Subcutaneous adipose tissue (tissue), 4 donors: ENCODE data around the gene ZNF775. TPM values are rescaled to one million over a fixed set of nuclear protein-coding genes. Genes with fewer than 3 reads are reported as not detected.

Experiments used
- CTCF ChIP-seq: fragments of 450-650 bp; IDR thresholded peaks from one replicate; pipeline ENCODE4 v1.5.1; 2016; ENCODE audit warnings: low read depth, mild to moderate bottlenecking, control low read depth, antibody characterized with exemption, moderate library complexity
- total RNA-seq, 4 donors: library from RNA; depleted of rRNA; stranded (reverse); fragments of >200 nt; gene quantifications; one replicate each; pipeline ENCODE4 v1.1.0, GENCODE V29; 2016

The ZNF775 gene
- total RNA-seq, 4 donors from 2014 or later = 0.49 to 4.2 (median 1.9) TPM

- no peak for TF ChIP-seq CTCF
These were observed 15.3 kb upstream of the ZNF775 start for GRCh38 chr7:150363872-150364271.

- TF ChIP-seq CTCF = no peak
These were observed 13.9 kb upstream of the ZNF775 start for GRCh38 chr7:150365194-150365593.

- TF ChIP-seq CTCF = no peak
These were observed 13.3 kb upstream of the ZNF775 start for GRCh38 chr7:150365673-150366398.

- TF ChIP-seq CTCF = no peak
These were observed 11.4 kb upstream of the ZNF775 start for GRCh38 chr7:150367677-150368095.

- TF ChIP-seq CTCF = no peak
These were observed 10.8 kb upstream of the ZNF775 start, which contains the start of gene REPIN1 for GRCh38 chr7:150368096-150368883. Gene REPIN1, plus strand, starts transcription at chr7:150368822. Its CDS starts 890 bp downstream, at chr7:150369712.

GRCh38 chr7:150368884-150369747 is 10.0 kb upstream of the ZNF775 start:
- no peak for TF ChIP-seq CTCF
